GM12878 (cell line): ENCODE results near the gene NT5DC4. TPM values are rescaled to one million over a fixed set of nuclear protein-coding genes. Genes with fewer than 3 reads are reported as not detected.

Experiments
- ATAC-seq: fragments of 200-7000 bp; cut with Tn5 transposase; 3 replicates; pipeline ENCODE4 v1.9.1; 2020; ENCODE audit warnings: mild to moderate bottlenecking, moderate library complexity
- BruUV-seq: library from RNA; stranded (reverse); fragments of 400-500 nt; replicated peaks from 2 replicates; lab custom pipeline; 2021; lab: Mats Ljungman, UMichigan
- CTCF ChIA-PET: fragments of 300-600 bp; sonication (Branson Sonifier 250); formaldehyde crosslinking; extraction: SDS; loops from one replicate; lab custom pipeline; 2021; ENCODE audit warnings: inconsistent platforms; lab: Yijun Ruan, JAX
- POLR2A ChIA-PET: fragments of 350-600 bp; formaldehyde crosslinking; extraction: SDS; loops from one replicate; lab custom pipeline; 2021; ENCODE audit warnings: inconsistent platforms; lab: Charles Lee
- RAD21 ChIA-PET: fragments of 300-600 bp; sonication (Branson Sonifier 250); formaldehyde crosslinking; loops from one replicate; lab custom pipeline; 2023; ENCODE audit warnings: antibody characterized with exemption; ENCODE audit not compliant: unreplicated experiment; lab: Charles Lee
- SMC1A ChIA-PET: fragments of 300-600 bp; sonication (Branson Sonifier 250); formaldehyde crosslinking; loops from one replicate; lab custom pipeline; 2023; ENCODE audit not compliant: unreplicated experiment, uncharacterized antibody; lab: Charles Lee
- DNase-seq: peaks from one replicate; pipeline ENCODE4 v3.0.0-alpha.2; 2011; ENCODE audit warnings: low read depth, low spot score
- FAIRE-seq: peaks from 3 replicates; lab custom pipeline; 2011; peaks lifted over from hg19 to GRCh38; lab: Jason Lieb, UNC
- H2AFZ ChIP-seq: 2 replicates; pipeline ENCODE4 v1.6.0; 2011; ENCODE audit warnings: low read depth, low read length, control low read depth; ENCODE audit not compliant: control insufficient read depth
- H3K27ac ChIP-seq: 2 replicates; pipeline ENCODE4 v1.5.1; 2011; ENCODE audit warnings: control low read depth; ENCODE audit not compliant: control insufficient read depth, insufficient read depth
- H3K27me3 ChIP-seq, 2 experiments: replicated peaks in 1 of 2; 2 replicates each; pipeline versions ENCODE4 v1.6.0 to v1.6.1; 2011; ENCODE audit warnings: low read length in 1 of 2; ENCODE audit not compliant: control insufficient read depth in 2 of 2, insufficient read depth in 2 of 2
- H3K36me3 ChIP-seq, 2 experiments: 2 replicates each; pipeline ENCODE4 v1.5.1; 2011; ENCODE audit warnings: low read length in 1 of 2; ENCODE audit not compliant: control insufficient read depth in 2 of 2, insufficient read depth in 2 of 2
- H3K4me1 ChIP-seq: 2 replicates; pipeline ENCODE4 v1.6.1; 2011; ENCODE audit warnings: mild to moderate bottlenecking, low read length, moderate library complexity, mixed read lengths; ENCODE audit not compliant: control insufficient read depth, insufficient read depth
- H3K4me2 ChIP-seq: 2 replicates; pipeline ENCODE4 v1.6.0; 2011; ENCODE audit warnings: control low read depth; ENCODE audit not compliant: control insufficient read depth, insufficient read depth
- H3K4me3 ChIP-seq: fragments of 200-600 bp; sonication (generic); 2 replicates; pipeline ENCODE4 v1.5.1; 2016
- H3K79me2 ChIP-seq: 2 replicates; pipeline ENCODE4 v1.6.0; 2011; ENCODE audit warnings: low read length; ENCODE audit not compliant: control insufficient read depth, insufficient read depth
- H3K9ac ChIP-seq: 2 replicates; pipeline ENCODE4 v1.8.0; 2011; ENCODE audit warnings: low read length, control low read depth, mixed read lengths; ENCODE audit not compliant: control insufficient read depth, insufficient read depth
- H3K9me3 ChIP-seq: replicated peaks from 3 replicates; pipeline ENCODE4 v1.5.1; 2011; ENCODE audit warnings: mild to moderate bottlenecking, low read length; ENCODE audit not compliant: control insufficient read depth, insufficient read depth
- H4K20me1 ChIP-seq: 2 replicates; pipeline ENCODE4 v1.6.0; 2011; ENCODE audit not compliant: control insufficient read depth, insufficient read depth
- MTA2 ChIP-seq: fragments of 450-650 bp; IDR thresholded peaks from 2 replicates; pipeline ENCODE4 v1.6.1; 2016; ENCODE audit warnings: low read depth, mild to moderate bottlenecking, moderate library complexity
- ZBED1 ChIP-seq: IDR thresholded peaks from 2 replicates; pipeline ENCODE4 v1.6.1; 2016; ENCODE audit warnings: borderline replicate concordance
- WGBS: methylation state at CpG from one replicate; pipeline ENCODE4 v1.1.6; 2016; ENCODE audit warnings: low lambda C conversion rate; ENCODE audit not compliant: insufficient replicate concordance, insufficient coverage; ENCODE audit errors: missing lambda C conversion rate; 5-methylcytosine and 5-hydroxymethylcytosine counted together
- in situ Hi-C: fragments of 300-500 bp; cut with MboI; formaldehyde crosslinking; loops from 9 replicates; pipeline ENCODE4 v1.14.3; 2018; ENCODE audit warnings: mixed read lengths
- intact Hi-C: fragments of 100-400 bp; cut with micrococcal nuclease; formaldehyde crosslinking; loops from one replicate; pipeline ENCODE4 v1.14.2; 2022; ENCODE audit not compliant: unreplicated experiment
- polyA plus RNA-seq, 11 experiments: library from polyadenylated mRNA; depleted of rRNA in 4 of 11; unstranded in 6 of 11; stranded (reverse) in 5 of 11; fragments of >200 nt; fragmentation: Nextera tagmentation in 4 of 11; fragmentation: Illumina TruSeq in 1 of 11; extraction: Ambion mirVana in 4 of 11; extraction: Trizol in 1 of 11; gene quantifications; 1 replicate in 1 of 11; 2 replicates in 10 of 11; pipeline versions ENCODE4 v1.2.1 to v1.2.3, GENCODE V29; 2011 to 2016; ENCODE audit warnings: inconsistent platforms in 2 of 11, missing spikeins in 2 of 11, low read depth in 1 of 11
- total RNA-seq, 4 experiments: library from RNA; depleted of rRNA in 3 of 4; stranded (reverse); fragments of >200 nt in 3 of 4; fragmentation: Illumina TruSeq in 1 of 4; extraction: Trizol in 1 of 4; gene quantifications; 2 replicates each; pipeline versions ENCODE4 v1.2.1 to v1.2.3, GENCODE V29; 2013 to 2021
- TF ChIP-seq, protein P1 (sequence below): fragments of 450-650 bp; IDR thresholded peaks from 2 replicates; pipeline ENCODE4 v1.6.1; 2017; ENCODE audit warnings: low read depth, mild to moderate bottlenecking, moderate library complexity

NT5DC4 gene
- total and polyA plus RNA-seq, 10 of the 15 experiments (the other 5 are each of a cell fraction or from before 2014, with no cell fraction given): 0.04 to 2.6 (median 0.32) TPM; not detected in 2

DNA sequence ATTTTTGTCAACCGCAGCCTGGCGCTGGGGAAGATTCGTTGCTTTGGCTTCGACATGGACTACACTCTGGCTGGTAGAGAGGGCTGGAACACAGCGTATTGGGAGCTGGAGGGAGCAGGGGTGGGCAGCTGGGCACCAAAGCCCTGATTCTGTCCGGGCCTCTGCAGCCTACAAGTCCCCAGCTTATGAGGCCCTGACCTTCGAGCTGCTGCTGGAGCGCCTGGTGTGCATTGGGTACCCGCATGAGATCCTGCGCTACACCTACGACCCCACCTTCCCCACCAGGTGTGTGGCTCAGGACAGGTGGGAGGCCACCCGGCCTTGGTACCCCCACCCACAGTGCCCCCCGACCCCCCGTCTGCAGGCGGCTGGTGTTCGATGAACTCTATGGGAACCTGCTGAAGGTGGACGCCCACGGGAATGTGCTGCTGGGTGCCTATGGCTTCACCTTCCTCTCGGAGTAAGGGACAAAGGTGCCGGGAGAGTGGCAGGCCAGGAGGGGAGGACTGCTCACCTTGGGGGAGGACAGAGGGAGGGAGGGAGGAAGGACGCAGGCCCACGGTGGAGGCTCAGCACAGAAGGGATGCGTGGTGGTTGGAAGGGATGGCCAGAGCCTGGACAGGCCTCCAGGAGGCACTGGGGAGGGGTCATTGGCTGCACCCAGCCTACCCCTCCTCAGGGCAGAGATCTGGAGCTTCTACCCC, 1.2 kb downstream of the NT5DC4 start:
- BruUV-seq: no TSS peak
- H3K9me3 ChIP-seq: no peaks in the 10 kb centered on the region
- ChIA-PET CTCF (interaction anchor here (1.0 to 12.8 kb wide), 6 partner anchors 16 to 121 kb away, joined by 3 to 671 read pairs (median 140); partner anchors contain the start of gene SLC20A1), RAD21 (interaction anchor here (7.1 to 10.7 kb wide), 3 partner anchors 14 to 92 kb away, joined by 117 to 494 read pairs (median 143); partner anchors contain the start of gene SLC20A1), SMC1A (interaction anchor here (0.9 to 10.9 kb wide), 4 partner anchors 16 to 92 kb away, joined by 3 to 455 read pairs (median 10); no protein-coding TSS in a partner anchor)
- no peak for DNase-seq
- H2AFZ ChIP-seq: no peak overlapping the region
- peaks cover 19% of the 10 kb centered on the region for H3K4me1 ChIP-seq
- no peak overlapping the region for H3K4me2 ChIP-seq
- in situ Hi-C loops (loop anchor here (5.0 kb wide), 2 partner anchors 95 to 120 kb away; no protein-coding TSS in a partner anchor), intact Hi-C loops (no loop called here)
- H3K36me3 ChIP-seq: no peaks in the 10 kb centered on the region
- FAIRE-seq: no peak
- H3K4me3 ChIP-seq: no peak overlapping the region
- WGBS: 74% methylated on average over 23 of the region's 23 CpGs
- TF ChIP-seq MTA2 (no peak), ZBED1 (no peak)
- TF ChIP-seq, protein P1, sequence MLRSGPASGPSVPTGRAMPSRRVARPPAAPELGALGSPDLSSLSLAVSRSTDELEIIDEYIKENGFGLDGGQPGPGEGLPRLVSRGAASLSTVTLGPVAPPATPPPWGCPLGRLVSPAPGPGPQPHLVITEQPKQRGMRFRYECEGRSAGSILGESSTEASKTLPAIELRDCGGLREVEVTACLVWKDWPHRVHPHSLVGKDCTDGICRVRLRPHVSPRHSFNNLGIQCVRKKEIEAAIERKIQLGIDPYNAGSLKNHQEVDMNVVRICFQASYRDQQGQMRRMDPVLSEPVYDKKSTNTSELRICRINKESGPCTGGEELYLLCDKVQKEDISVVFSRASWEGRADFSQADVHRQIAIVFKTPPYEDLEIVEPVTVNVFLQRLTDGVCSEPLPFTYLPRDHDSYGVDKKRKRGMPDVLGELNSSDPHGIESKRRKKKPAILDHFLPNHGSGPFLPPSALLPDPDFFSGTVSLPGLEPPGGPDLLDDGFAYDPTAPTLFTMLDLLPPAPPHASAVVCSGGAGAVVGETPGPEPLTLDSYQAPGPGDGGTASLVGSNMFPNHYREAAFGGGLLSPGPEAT: no peak
- TF ChIP-seq, all 136 proteins: peak for 0
- H3K27ac ChIP-seq: no peak overlapping the region
- POLR2A ChIA-PET: interaction anchor here (0.9 kb wide), 1 partner anchor 97 kb away, joined by 3 read pairs; no protein-coding TSS in a partner anchor
- no peaks in the 10 kb centered on the region for H3K79me2 ChIP-seq
- no peaks in the 10 kb centered on the region for H4K20me1 ChIP-seq
- ATAC-seq: no peak
- no peaks in the 10 kb centered on the region for H3K27me3 ChIP-seq
- no peak overlapping the region for H3K9ac ChIP-seq
